OCI-LY7 (cell line): Measurements from ENCODE around the gene AKR1E2.

ENCODE experiments used
- CTCF ChIP-seq: fragments of 200-600 bp; sonication (generic); conservative IDR thresholded peaks from 2 replicates; pipeline ENCODE4 v1.5.1; 2014; ENCODE audit warnings: mild to moderate bottlenecking, antibody characterized with exemption, low read length, moderate library complexity, mixed read lengths
- EZH2phosphoT487 ChIP-seq: fragments of 200-600 bp; sonication (generic); IDR thresholded peaks from 2 replicates; pipeline ENCODE4 v1.6.1; 2018; ENCODE audit warnings: low read depth, borderline replicate concordance, mild to moderate bottlenecking, mixed run types, antibody characterized with exemption, low read length, moderate library complexity, mixed read lengths

- TF ChIP-seq CTCF (no peak), EZH2phosphoT487 (no peak)
Observed at GRCh38 chr10:4831091-4831490, 5.1 kb downstream of the AKR1E2 start.
